ENCODE measurements around the gene MSLN. TPM values are rescaled to one million over a fixed set of nuclear protein-coding genes. Genes with fewer than 3 reads are reported as not detected.
A peak's percentile ranks its signal among the peaks of the same experiment; 100 is the strongest.

MSLN gene
- total RNA-seq, 1 experiment from 2014 or later = 0.54 TPM

DNA sequence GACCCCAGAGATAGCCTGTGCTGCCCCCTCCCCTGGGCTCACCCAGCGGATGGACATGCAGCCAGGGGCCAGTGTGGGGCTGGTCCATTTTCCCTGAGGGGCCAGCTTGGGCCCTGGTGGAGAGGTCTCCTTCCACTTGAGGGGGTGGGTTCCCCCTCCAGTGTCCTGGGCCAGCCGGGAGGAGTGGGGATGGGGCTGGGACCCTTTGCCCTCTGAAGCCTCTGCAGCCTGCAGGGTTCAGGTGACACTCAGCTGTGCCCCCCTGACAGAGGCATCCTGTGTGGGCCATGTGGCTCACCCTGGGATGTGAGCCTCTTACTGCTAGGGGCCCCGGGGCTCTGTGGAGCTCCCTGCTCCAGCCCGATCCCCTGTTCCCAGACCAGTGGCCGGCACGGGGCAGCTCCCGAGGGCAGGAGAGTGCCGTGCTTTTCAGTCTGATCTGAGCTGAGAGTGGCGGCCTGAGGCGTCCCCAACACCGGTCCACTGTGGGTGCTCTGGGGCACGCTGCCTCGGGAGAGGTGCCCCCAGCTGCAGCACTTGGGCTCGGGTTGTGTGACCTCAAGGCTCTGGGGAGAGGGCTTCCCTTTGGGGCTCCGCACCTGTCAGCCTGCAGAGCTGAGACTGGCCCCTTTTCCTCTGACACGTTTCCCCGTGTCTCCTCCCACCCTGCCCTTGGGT, 40.4 kb downstream of the MSLN start:
- DNase-seq (ENCODE audit: extremely low read depth, low read depth) = no peak

DNA sequence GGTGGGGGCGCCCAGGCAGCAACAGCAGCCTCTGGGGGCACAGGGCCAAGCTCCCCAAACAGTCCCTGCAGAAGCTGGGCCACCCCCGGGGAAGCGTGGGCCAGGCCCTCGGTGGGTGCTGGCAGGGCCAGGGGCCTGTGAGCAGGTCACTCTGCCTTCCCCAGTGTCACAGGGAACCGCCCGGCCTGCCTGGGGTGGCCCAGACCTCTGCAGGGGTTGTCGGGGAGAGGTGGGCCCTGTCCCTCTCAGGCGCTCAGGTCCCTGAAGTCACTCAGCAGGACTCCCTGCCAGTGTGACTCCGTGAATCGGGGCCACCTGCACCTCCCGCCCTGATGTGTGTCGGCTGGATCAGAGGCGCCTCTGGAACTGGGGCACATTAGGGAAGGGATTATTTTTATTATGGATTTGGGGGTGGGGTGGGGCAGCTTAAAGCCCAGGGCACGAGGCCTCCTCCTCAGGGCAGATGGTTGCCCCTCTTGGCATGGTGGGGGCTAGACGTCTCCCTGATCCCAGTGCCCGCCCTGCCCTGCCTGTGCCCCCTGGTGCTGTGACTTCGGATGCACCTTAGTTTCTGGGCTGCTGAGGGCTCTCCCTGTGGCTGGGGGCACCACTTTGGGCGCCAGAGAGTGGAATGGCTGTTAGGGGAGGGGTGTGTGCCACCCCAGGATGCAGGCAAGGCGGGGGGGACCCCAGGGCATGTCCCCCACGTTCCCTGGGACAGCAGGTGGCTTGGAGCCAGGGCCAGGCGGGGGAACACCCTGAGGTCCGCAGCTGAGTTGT, 41.2 kb downstream of the MSLN start:
- no peak for DNase-seq (ENCODE audit: extremely low read depth, low read depth)

DNA sequence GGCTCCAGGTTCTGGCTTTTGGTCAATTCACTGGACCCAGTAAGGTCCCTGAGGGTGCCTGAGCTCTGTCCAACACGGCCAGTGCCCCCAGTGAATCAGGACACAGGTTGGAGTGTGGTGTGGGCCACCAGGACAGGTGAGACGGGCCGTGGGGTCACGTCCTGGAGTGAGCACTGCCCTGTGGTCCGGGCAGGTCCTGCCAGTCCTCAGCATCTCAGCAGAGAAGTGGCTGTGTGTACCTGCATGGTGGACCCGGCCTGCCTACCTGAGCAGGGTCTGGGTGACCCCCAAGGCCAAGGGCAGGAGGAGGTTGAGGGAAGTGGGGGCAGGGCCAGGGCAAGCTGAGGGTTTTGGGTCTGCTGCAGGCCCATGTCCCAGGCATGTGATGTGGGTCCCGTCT, 41.9 kb downstream of the MSLN start:
- no peak for DNase-seq (ENCODE audit: extremely low read depth, low read depth)

DNA sequence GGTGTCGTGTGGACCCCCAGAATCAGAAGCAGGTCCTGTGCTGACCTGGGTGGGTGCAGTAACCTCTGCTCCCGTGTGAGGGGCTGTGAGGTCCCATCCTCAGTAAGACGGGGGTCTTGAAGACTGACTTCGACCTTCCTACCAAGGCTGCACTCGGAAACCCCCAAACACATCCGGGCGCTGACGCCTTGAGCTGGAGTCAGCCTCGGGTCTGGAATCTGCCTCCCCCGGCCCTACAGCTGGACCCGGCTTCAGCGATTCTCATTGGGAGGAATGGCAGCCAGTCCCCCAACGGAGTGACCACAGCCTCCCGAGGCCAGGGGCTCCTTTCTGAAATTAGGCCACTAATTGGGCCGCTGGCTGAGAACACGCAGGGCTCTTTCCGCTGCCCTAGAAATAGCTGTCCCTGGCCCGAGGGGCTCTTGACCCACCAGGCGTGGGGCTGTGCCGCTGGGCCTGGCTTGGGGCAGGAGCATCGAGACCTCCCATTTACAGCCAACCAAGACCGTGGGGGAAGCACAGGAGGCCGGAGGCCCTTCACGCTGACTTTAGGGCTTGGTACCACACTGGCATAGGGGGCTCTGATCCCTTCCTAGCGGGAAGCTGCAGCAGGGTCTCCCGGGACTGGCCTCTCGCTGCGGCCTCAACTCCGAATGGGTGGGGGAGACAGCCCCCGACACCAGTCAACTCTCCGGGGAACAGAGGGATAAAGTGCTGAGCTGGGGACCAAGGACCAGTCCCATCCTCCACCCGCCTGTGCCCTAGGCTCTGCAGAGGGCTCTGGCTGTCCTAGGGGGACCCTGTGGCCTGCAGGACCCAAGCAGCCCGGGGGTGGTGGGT, 42.6 kb downstream of the MSLN start:
- DNase-seq (ENCODE audit: extremely low read depth, low read depth) = no peak

DNA sequence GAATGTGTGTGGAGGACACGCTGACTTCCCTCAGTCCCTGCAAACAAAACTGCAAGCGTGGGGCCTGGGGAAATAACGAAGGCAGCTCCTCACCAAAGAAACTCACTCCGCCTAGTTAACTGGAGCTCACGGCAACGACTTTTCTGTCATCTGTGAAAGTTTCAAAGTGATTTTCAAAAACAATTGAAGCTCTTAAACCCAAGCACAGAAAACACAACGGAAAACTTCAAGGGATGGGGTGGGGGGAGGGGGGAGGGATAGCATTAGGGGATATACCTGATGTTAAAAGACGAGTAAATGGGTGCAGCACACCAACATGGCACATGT, 43.2 kb downstream of the MSLN start:
- no peak for DNase-seq (ENCODE audit: extremely low read depth, low read depth)

DNA sequence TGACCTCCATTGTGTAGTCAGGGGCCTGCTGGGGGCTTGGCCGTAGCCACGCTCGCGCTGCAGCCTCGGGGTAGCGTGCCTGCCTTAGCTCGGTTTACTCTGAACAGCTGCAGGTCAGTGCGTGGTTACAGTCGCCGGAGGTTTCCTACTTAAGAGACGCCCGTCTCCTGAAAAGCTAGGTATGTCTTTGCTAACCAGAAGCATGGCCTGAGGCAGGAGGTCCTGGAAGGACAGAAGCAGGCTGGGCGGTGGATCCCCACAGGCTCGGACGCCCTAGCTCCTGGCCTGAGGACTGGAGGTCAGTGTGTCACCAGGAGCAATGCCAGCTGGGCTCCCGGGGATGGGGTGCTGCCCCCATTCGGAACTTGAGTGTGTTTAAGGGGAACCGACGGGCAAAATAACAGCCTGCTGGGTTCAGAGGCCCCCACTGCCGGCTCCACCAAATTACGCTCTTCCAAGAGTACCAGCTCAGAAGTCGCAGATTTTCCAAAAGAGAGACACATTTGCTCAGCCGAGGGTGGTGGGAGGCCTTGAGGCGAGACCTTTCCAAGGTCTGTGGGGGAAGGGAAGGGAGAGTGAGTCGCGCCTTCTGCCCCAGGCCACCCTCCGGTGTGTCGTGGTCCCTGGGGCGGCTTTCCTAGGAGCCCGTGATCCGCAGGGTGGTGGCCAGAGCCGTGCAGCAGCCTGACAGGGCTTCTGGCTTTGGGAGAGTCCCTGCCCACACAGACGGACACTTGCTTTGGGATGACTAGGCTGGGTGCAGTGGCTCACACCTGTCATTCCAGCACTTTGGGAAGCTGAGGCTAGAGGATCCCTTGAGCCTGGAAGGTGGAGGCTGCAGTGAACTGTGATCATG, 43.9 kb downstream of the MSLN start:
- DNase-seq (ENCODE audit: extremely low read depth, low read depth) = no peak

DNA sequence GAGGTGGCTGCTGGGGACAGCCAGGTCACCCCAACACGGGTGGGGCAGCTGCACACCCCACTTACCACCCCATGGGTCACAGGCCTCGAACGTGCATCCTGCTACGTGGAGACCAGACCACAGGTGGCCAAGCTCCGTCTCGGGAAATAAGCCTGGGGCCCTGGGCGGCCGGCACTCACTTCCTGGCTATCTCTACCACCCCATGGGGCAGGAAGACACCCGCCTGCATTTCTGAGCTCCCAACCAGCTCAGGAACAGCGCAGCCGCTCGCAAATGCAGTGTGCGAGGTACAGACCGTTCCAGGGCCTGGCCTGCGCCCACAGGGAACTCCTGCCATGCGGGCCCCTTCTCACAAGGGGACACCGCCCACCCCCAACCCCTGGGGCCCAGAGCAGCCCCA, 44.9 kb downstream of the MSLN start:
- DNase-seq (ENCODE audit: extremely low read depth, low read depth) = no peak

DNA sequence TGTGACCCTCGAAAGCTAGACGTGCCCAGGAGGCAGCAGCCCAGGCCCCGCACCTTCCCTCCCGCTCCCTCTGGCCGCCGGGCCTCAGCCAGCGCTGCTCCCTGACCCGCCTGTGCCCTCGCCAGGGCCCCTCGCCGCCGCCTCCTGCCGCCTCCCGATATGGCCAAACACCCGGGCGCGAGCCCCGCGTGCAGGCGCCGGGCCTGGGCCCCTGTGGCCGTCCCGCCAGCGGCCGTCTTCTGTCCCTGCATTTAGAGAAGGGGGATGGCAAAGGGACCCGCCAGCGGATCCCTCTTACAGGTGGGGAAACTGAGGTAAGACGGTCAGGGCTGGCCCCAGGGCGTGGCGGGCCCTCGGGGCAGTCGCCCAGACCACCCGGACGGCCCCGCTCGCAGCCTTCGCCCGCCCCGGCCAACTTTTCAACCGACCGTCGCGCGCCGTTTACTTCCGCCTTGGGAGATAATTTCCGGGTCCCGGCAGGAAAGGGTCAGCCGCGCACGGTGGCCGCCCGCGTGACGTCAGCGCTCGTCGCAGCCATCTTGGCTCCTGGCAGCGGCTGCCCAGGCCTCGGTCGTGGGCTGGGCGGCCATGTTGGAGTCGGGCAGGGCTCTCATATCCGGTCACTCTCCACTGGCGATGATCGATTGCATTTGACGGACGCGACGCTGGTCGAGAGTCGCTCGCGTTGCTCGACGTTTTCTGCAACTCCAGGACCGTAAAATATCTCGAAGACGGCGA, 47.0 kb downstream of the MSLN start:
- peak; percentile 92 for DNase-seq (ENCODE audit: extremely low read depth, low read depth)

DNA sequence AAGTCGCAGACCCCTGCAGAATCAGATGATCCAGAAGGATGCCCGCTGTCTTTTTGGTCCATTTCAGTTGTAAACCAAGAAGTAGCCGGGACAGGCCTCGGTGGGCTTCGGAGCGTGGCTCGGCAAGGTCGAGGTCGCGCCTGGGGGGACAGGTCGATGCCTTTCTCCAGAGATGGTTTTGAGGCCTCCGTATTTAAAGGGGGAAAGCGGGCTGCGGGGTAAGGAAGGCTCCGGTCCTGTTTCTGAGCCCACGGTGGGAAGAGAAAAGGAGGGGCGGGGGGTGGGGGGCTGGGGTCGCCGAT, 47.5 kb downstream of the MSLN start:
- DNase-seq (ENCODE audit: extremely low read depth, low read depth) = no peak

DNA sequence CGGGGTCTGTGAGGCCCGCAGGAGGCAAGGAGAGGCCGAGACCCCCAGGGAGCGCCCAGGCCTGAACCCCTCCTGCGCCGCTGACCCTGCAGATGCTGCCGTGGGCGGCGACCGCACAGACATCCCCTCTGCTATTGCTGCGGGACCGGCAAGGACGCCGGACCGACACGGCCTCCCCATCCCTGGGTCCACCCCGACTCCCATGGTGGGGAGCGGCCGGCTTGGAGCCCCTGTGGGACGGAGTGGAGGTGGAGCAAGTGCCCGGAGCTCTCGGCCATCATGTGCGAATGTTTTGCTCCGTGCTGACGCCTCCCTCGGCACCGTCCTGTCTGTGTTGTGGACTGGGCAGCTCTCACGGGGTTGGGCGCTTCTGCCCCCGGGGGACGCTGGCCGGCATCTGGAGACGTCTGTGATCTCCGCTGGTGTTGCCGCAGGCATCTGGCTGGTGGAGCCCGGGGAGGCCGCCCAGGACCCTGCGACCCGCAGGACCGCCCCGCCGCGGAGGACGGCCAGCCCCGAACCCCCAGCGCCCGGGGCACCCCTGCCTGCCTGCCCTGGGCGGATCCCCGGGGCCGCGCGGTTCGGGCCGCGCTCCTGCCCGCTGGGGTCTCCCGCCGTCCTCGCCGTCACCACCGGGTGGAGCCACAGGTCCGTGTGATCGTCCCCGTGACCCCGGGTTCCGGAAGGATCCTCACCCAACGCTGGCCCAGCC, 52.8 kb downstream of the MSLN start:
- DNase-seq (ENCODE audit: extremely low read depth, low read depth) = peak; percentile 24

DNA sequence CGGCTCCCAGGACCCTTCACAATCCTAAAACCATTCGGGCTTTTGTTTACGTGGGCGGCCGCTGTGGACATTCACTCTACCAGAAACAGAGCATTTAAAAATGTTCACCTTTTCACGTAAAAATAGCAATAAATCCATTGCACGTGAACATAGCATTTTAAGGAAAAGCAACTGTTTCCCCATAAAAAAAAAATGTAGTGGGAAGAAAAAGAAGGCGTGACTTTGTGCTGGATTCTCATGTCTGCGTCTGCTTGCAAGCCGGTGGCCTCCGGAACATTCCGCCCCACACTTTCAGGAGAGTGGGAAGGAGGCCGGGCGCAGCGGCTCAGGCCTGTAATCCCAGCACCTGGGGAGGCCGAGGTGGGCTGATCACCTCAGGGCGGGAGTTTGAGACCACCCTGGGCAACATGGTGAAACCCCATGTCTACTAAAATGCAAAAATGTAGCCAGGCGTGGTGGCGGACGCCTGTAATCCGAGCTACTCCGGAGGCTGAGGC, 53.4 kb downstream of the MSLN start:
- DNase-seq (ENCODE audit: extremely low read depth, low read depth) = no peak

DNA sequence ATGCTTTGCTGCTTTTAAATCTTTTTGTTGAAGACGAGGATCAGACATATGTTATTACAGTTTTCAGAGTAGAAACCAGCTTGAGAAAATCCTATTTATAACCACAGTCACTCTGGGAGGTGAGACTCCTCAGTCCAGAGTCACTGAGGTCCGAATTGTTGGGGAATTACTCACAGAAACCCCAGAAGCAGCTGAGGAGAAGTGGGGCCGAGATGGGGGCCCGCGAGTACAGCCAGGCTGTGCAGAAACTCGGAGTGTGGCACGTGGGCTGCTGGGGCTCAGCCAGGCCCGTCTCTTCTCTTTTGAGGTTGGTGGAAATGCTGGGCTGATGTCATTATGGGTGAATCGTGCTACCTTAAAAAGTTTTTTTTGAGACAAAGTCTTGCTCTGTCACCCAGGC, 54.4 kb downstream of the MSLN start:
- DNase-seq (ENCODE audit: extremely low read depth, low read depth) = no peak

DNA sequence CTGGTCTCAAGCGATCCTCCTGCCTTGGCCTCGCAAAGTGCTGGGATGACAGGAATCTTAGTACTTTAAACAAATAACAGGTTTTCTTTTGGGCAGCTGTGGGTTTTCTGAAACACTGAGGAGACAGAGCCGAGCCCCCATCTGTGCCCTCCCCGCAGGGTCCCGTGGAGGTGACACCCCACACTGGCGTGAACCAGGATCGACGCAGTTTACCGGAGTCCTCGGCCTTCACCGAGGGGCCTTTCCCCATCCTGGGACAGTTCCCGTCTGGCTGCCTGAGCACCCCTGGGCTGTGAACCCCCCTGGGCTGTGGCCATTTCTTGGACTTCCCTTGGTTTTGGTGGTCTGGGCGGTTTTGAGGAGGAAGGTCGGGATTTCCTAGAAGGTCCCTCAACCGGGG, 55.3 kb downstream of the MSLN start:
- no peak for DNase-seq (ENCODE audit: extremely low read depth, low read depth)

DNA sequence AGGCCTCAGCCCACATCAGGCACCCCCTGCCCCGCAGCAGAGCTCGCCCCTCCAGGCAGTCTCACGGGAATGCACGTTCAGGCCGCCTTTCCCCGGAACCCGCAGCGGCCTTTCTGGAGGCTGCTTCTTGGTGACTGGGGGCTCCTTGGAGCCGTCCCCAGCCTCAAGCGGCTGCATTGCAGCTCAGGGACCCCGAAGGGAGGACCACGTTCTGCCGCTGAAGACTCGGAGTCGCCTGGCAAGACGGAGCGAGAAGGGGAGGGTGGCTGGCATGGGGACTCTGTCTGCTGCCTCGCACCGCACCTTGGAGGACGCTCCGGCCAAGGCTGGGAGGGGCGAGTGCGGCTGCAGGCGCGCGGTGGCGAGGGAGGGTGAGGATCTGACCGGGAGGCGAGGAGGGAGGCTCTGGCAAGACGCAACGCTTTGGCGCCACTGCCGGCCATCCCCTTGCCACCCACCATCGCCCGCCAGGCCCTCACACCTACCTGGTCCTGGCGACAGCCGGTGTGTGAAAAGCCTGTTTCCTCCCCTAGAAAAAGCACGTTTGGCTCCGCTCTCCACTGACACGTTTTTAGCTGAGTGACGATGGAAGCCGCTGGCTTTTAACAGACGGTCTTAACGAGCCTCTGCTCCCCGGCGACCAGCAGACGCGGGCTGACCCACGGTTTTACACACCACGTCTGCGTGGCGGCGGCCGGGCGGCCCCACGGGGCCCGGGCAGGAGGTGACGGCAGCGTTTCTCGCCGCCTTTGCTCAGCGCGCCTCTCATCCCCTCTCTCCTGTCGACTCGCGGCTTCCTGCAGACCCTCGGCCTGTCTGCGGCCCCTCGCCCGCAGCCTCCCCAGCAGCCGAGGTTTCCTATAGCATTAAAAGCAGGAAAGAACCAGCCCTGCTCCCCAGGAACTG, 56.7 kb downstream of the MSLN start:
- no peak for DNase-seq (ENCODE audit: extremely low read depth, low read depth)

DNA sequence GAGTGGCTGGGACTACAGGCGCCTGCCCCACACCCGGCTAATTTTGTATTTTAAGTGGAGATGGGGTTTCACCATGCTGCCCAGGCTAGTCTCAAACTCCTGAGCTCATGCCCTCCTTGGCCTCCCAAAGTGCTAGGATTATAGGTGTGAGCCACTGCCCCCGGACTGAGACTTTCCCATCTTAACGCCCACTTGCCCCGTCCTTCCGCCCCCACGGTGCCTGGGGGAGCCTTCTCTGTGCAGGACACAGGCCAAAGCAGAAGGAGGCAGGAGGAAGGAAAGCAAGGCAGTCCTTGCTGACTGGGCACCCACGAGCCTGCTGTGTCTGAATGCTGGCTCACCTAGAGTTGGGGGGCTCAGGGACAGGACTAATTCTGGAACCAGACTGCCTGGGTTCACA, 57.6 kb downstream of the MSLN start:
- DNase-seq (ENCODE audit: extremely low read depth, low read depth) = no peak
